NT2/D1 (cell line): ENCODE results near the gene ITSN2.

Experiments used
- SUZ12 ChIP-seq: IDR thresholded peaks from 2 replicates; pipeline ENCODE4 v1.6.1; 2011; ENCODE audit not compliant: insufficient read length, insufficient read depth; ENCODE audit errors: extremely low read depth
- YY1 ChIP-seq: IDR thresholded peaks from 2 replicates; pipeline ENCODE4 v1.6.1; 2011; ENCODE audit not compliant: insufficient read length, insufficient read depth

- TF ChIP-seq YY1 (no peak), SUZ12 (no peak)
Observed at GRCh38 chr2:24359129-24360049, 947 bp downstream of the ITSN2 start.
